GM12875 (cell line): ENCODE measurements around the gene PITPNC1.
"Not testable (repeated sequence)": the region's sequence is repeated elsewhere in the genome, so short reads cannot be mapped to it uniquely, and the experiment has no call there.

Source experiments
- H3K4me3 ChIP-seq: one replicate; pipeline ENCODE4 v1.5.1; 2011; ENCODE audit warnings: low read depth, low read length, control low read depth
- CTCF ChIP-seq: IDR thresholded peaks from 2 replicates; pipeline ENCODE4 v1.5.1; 2011; ENCODE audit warnings: low read depth, mild to moderate bottlenecking, control low read depth, inconsistent platforms, low read length, moderate library complexity, borderline replicate concordance; ENCODE audit not compliant: insufficient read depth

PITPNC1 gene

GRCh38 chr17:67646472-67646871 lies 269.4 kb downstream of the PITPNC1 start:
- TF ChIP-seq CTCF = no peak
- no peak overlapping the region for H3K4me3 ChIP-seq

DNA sequence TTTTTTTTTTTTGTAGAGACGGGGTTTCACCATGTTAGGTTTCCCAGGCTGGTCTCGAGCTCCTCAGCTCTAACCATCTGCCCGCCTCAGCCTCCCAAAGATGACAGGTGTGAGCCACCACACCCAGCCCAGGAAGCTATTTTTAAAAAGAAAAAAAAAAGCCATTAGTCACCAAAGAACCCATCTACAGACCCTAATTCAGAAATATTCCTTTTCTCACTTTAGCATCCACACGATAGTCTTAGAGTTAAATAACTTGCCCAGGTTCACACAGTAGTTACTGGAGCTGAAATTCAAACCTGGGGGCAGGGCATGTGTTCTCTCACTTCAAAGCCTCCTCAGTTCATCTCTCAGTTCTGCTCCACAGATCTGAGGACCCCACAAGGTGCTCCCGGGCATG lies 270.4 kb downstream of the PITPNC1 start:
- H3K4me3 ChIP-seq = no peak overlapping the region
- TF ChIP-seq CTCF = no peak

DNA sequence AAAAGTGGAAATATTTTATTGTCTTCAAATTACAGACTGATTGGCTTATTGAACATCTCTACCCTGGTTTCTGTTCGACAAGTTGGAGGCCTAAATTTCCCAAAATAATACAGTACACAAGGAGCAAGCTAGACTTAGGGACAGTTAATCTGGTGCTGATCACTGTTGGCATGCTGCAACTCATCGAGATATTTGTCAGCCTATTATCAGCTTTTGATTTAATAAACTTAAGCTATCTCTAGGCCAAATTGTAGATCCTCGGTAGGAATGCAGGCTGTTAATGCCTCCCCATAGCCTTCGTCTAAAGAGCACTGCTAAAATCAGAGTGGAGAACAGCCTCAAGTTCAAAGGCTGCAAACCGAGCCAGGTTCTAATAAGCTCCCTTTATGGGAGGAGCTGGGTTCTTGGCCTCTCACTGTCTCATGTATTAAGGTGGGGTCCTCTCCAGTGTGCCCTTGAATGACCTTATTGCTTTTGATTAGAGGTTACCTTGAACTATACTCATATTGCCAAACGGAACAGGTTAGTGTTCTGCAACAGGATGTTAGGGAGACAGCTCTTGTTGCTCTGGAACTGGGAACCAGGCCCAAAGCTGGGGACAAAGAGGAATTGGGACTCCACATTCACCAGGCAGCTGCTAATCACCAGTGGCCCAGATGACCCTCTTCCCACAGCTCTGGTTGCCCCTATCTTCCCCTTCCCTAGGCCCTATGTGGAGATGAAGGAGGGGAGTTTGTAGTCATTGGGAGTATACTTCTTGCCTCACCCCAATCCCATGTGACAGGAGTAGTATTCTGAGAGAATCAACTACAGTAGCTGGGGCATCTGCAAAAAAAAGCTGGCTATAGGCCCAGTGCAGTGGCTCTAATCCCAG lies 271.2 kb downstream of the PITPNC1 start:
- H3K4me3 ChIP-seq = no peak overlapping the region
- no peak for TF ChIP-seq CTCF

- not testable (repeated sequence) for H3K4me3 ChIP-seq
Measured at GRCh38 chr17:67648906-67649295, 271.8 kb downstream of the PITPNC1 start.

DNA sequence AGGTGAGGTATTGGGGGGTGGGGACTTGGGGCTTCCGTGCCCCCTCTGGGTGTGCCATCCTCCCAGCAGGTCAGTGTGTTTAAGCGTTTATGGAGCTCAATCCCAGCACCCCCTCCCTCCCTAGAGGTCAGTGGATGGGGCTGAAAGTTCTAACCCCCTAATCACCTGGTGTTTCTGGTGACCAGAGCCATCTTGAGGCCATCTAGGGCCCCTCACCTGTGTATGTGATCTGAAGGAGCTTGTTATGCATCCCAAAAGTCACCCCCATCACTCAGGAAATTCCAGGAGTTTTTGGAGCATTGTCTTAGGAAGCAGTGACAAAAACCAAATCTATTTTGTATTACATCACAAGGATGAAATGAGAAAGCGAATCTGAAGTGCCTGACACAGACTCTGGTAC lies 272.8 kb downstream of the PITPNC1 start:
- TF ChIP-seq CTCF = no peak

GRCh38 chr17:67651218-67651579 lies 274.1 kb downstream of the PITPNC1 start:
- not testable (repeated sequence) for H3K4me3 ChIP-seq

More for the DNA sequence above, 272.8 kb downstream of the PITPNC1 start:
- H3K4me3 ChIP-seq = no peak overlapping the region

GRCh38 chr17:67652433-67652832 lies 275.4 kb downstream of the PITPNC1 start:
- no peak overlapping the region for H3K4me3 ChIP-seq
- TF ChIP-seq CTCF = no peak

- no peak overlapping the region for H3K4me3 ChIP-seq
- TF ChIP-seq CTCF = no peak
Measured at GRCh38 chr17:67655478-67656148, 278.5 kb downstream of the PITPNC1 start.
